PFSK-1 (cell line): ENCODE results near the gene R3HCC1L.

Experiments used
- FOXP2 ChIP-seq: optimal IDR thresholded peaks from 2 replicates; pipeline ENCODE3; 2011; ENCODE audit warnings: borderline replicate concordance, control low read depth, inconsistent platforms; ENCODE audit not compliant: insufficient read depth; ENCODE audit errors: extremely low read length, extremely low read depth
- POLR2AphosphoS5 ChIP-seq: IDR thresholded peaks from 2 replicates; pipeline ENCODE4 v1.6.1; 2012; ENCODE audit warnings: low read depth, mild to moderate bottlenecking, control low read depth, low read length, moderate library complexity
- REST ChIP-seq, 2 experiments: IDR thresholded peaks; 2 replicates each; pipeline versions ENCODE4 v1.6.1 to v1.8.0; 2011 to 2012; ENCODE audit warnings: low read depth in 2 of 2, low read length in 2 of 2, control low read depth in 1 of 2, inconsistent platforms in 1 of 2, mild to moderate bottlenecking in 1 of 2, moderate library complexity in 1 of 2; ENCODE audit not compliant: insufficient read depth in 1 of 2
- SIN3A ChIP-seq: IDR thresholded peaks from 2 replicates; pipeline ENCODE4 v1.6.1; 2012; ENCODE audit warnings: mild to moderate bottlenecking, low read length, moderate library complexity, borderline replicate concordance; ENCODE audit not compliant: insufficient read depth
- TAF1 ChIP-seq: IDR thresholded peaks from 2 replicates; pipeline ENCODE4 v1.6.1; 2012; ENCODE audit warnings: low read length, control low read depth, borderline replicate concordance; ENCODE audit not compliant: insufficient read depth

The R3HCC1L gene

GRCh38 chr10:98090822-98091221 is 43.6 kb upstream of the R3HCC1L start:
- no peak for TF ChIP-seq TAF1
- no peak for TF ChIP-seq POLR2AphosphoS5
- TF ChIP-seq FOXP2: no peak
- no peak for TF ChIP-seq REST (IDR thresholded peaks at IDR 0.05; ENCODE audit: insufficient read depth in 1 of 2, low read depth in 2 of 2, low read length in 2 of 2)
- TF ChIP-seq SIN3A: no peak

- TF ChIP-seq SIN3A (no peak), POLR2AphosphoS5 (no peak), FOXP2 (no peak), REST (IDR thresholded peaks at IDR 0.05; ENCODE audit: insufficient read depth in 1 of 2, low read depth in 2 of 2, low read length in 2 of 2) (no peak), TAF1 (no peak)
Measured at GRCh38 chr10:98096316-98096715, 38.1 kb upstream of the R3HCC1L start.

GRCh38 chr10:98096731-98097130 is 37.7 kb upstream of the R3HCC1L start:
- TF ChIP-seq SIN3A (no peak), REST (IDR thresholded peaks at IDR 0.05; ENCODE audit: insufficient read depth in 1 of 2, low read depth in 2 of 2, low read length in 2 of 2) (no peak), TAF1 (no peak), FOXP2 (no peak), POLR2AphosphoS5 (no peak)

GRCh38 chr10:98097175-98097574 is 37.3 kb upstream of the R3HCC1L start:
- TF ChIP-seq TAF1 (no peak), POLR2AphosphoS5 (no peak), REST (IDR thresholded peaks at IDR 0.05; ENCODE audit: insufficient read depth in 1 of 2, low read depth in 2 of 2, low read length in 2 of 2) (no peak), SIN3A (no peak), FOXP2 (no peak)

GRCh38 chr10:98097616-98098015 is 36.8 kb upstream of the R3HCC1L start:
- TF ChIP-seq SIN3A: no peak
- no peak for TF ChIP-seq POLR2AphosphoS5
